OCI-LY3 (cell line): ENCODE results near the gene ISOC2.
A peak's percentile ranks its signal among the peaks of the same experiment; 100 is the strongest.

Source experiments
- H2AFZ ChIP-seq: fragments of 200-600, 300-600 bp; shearing (Covaris generic); 2 replicates; pipeline ENCODE4 v1.6.0; 2014; ENCODE audit warnings: antibody characterized with exemption, low read depth, low read length
- H3K27ac ChIP-seq: fragments of 200-600, 300-600 bp; sonication (generic); 2 replicates; pipeline ENCODE4 v1.5.1; 2014; ENCODE audit warnings: mild to moderate bottlenecking, low read length, moderate library complexity, mixed read lengths
- H3K27me3 ChIP-seq: fragments of 200-600, 300-600 bp; sonication (generic); 2 replicates; pipeline ENCODE4 v1.6.1; 2014; ENCODE audit warnings: low read depth, low read length, mixed read lengths
- H3K36me3 ChIP-seq: fragments of 200-600, 300-600 bp; sonication (generic); replicated peaks from 2 replicates; pipeline ENCODE3; 2014; ENCODE audit warnings: low read depth, low read length, mixed read lengths
- H3K4me1 ChIP-seq: fragments of 300-600, 200-600 bp; sonication (generic); 2 replicates; pipeline ENCODE4 v1.6.1; 2014; ENCODE audit warnings: low read length, mixed read lengths
- H3K4me2 ChIP-seq: fragments of 200-600, 300-600 bp; sonication (generic); 2 replicates; pipeline ENCODE4 v1.6.1; 2014; ENCODE audit warnings: low read length, mixed read lengths
- H3K4me3 ChIP-seq: fragments of 300-600, 200-600 bp; sonication (generic); 2 replicates; pipeline ENCODE4 v1.5.1; 2014; ENCODE audit warnings: antibody characterized with exemption, mild to moderate bottlenecking, low read length, moderate library complexity
- H3K79me2 ChIP-seq: fragments of 300-600, 200-600 bp; shearing (Covaris generic); 2 replicates; pipeline ENCODE4 v1.6.1; 2014; ENCODE audit warnings: mild to moderate bottlenecking, low read length, mixed read lengths
- H3K9ac ChIP-seq: fragments of 300-600, 200-600 bp; shearing (Covaris generic); 2 replicates; pipeline ENCODE4 v1.6.0; 2014; ENCODE audit warnings: mild to moderate bottlenecking, low read length, moderate library complexity
- H3K9me3 ChIP-seq: fragments of 200-600, 300-600 bp; shearing (Covaris generic); 2 replicates; pipeline ENCODE4 v1.6.1; 2014; ENCODE audit warnings: low read length, mixed read lengths; ENCODE audit not compliant: insufficient read depth
- H4K20me1 ChIP-seq: fragments of 200-600, 300-600 bp; sonication (generic); 2 replicates; pipeline ENCODE4 v1.6.1; 2016; ENCODE audit warnings: low read length, mixed read lengths; ENCODE audit not compliant: insufficient read depth
- CTCF ChIP-seq: fragments of 200-600, 300-600 bp; sonication (generic); IDR thresholded peaks from 2 replicates; pipeline ENCODE4 v1.5.1; 2014; ENCODE audit warnings: antibody characterized with exemption, low read length, low read depth
- EZH2phosphoT487 ChIP-seq: fragments of 200-600 bp; shearing (Covaris generic); IDR thresholded peaks from 2 replicates; pipeline ENCODE4 v1.6.1; 2018; ENCODE audit warnings: antibody characterized with exemption, mixed run types, low read depth

Gene ISOC2

GRCh38 chr19:55486043-55486970, 24.9 kb upstream of the ISOC2 start:
- Histone ChIP-seq H3K27me3 (no peaks in the 10 kb centered on the region), H2AFZ (no peak overlapping the region), H3K4me2 (peak overlapping the region; percentile 62), H3K9ac (peak overlapping the region; percentile 91; the same call in 1 of the 2 replicates), H3K4me1 (peaks cover 14% of the 10 kb centered on the region), H3K79me2 (peaks cover 10% of the 10 kb centered on the region; the same call in 1 of the 2 replicates), H4K20me1 (no peaks in the 10 kb centered on the region), H3K4me3 (peak overlapping the region; percentile 86), H3K27ac (no peak overlapping the region), H3K36me3 (peaks cover 5% of the 10 kb centered on the region), H3K9me3 (no peaks in the 10 kb centered on the region)
- TF ChIP-seq EZH2phosphoT487 = no peak
- TF ChIP-seq CTCF = no peak

GRCh38 chr19:55485439-55486011, 24.1 kb upstream of the ISOC2 start:
- Histone ChIP-seq H3K79me2 (peaks cover 10% of the 10 kb centered on the region; the same call in 1 of the 2 replicates), H3K36me3 (peaks cover 5% of the 10 kb centered on the region), H4K20me1 (no peaks in the 10 kb centered on the region), H3K27ac (peak overlapping the region; percentile 54), H3K4me1 (peaks cover 14% of the 10 kb centered on the region), H3K27me3 (no peaks in the 10 kb centered on the region), H3K9ac (peak overlapping the region; percentile 91), H3K4me3 (peak overlapping the region; percentile 86), H2AFZ (peak overlapping the region; percentile 68), H3K4me2 (peak overlapping the region; percentile 62), H3K9me3 (no peaks in the 10 kb centered on the region)
- TF ChIP-seq CTCF (no peak; the same call in 1 of the 2 replicates), EZH2phosphoT487 (no peak)

- Histone ChIP-seq H3K4me3 (peak within 1 kb of the TSS; percentile 86), H3K9me3 (no peaks in the 10 kb centered on the region), H3K36me3 (peaks cover 5% of the 10 kb centered on the region), H3K79me2 (peaks cover 10% of the 10 kb centered on the region; the same call in 1 of the 2 replicates), H3K4me1 (peaks cover 14% of the 10 kb centered on the region), H3K4me2 (peak within 1 kb of the TSS; percentile 62), H3K27me3 (no peaks in the 10 kb centered on the region), H2AFZ (peak within 1 kb of the TSS; percentile 68), H3K9ac (peak within 1 kb of the TSS; percentile 91), H4K20me1 (no peaks in the 10 kb centered on the region), H3K27ac (peak within 1 kb of the TSS; percentile 54)
- TF ChIP-seq EZH2phosphoT487 (no peak), CTCF (no peak)
Observed at GRCh38 chr19:55484593-55485438, 23.4 kb upstream of the ISOC2 start, which contains the start of gene NAT14. TSS of gene NAT14 (plus strand) at chr19:55485188. CDS start at chr19:55485709, 521 bp downstream.
